Upper lobe of right lung (tissue), 1 donor: Measurements from ENCODE around the gene ZFP3. TPM values are rescaled to one million over a fixed set of nuclear protein-coding genes. Genes with fewer than 3 reads are reported as not detected.
A peak's percentile ranks its signal among the peaks of the same experiment; 100 is the strongest.
"Not testable (repeated sequence)": the region's sequence is repeated elsewhere in the genome, so short reads cannot be mapped to it uniquely, and the experiment has no call there.

Experiments used
- ATAC-seq: fragments of 200-7000 bp; cut with Tn5 transposase; one replicate; pipeline ENCODE4 v1.9.1; 2020; ENCODE audit warnings: mild to moderate bottlenecking, moderate library complexity
- DNase-seq: peaks from one replicate; pipeline ENCODE4 v3.0.0-alpha.2; 2020
- H3K27ac ChIP-seq: fragments of 200-600 bp; one replicate; pipeline ENCODE4 v1.8.0; 2022
- H3K27me3 ChIP-seq: fragments of 200-600 bp; one replicate; pipeline ENCODE4 v1.8.0; 2022; ENCODE audit warnings: mild to moderate bottlenecking
- H3K36me3 ChIP-seq: fragments of 200-600 bp; one replicate; pipeline ENCODE4 v1.8.0; 2022
- H3K4me1 ChIP-seq: fragments of 200-600 bp; one replicate; pipeline ENCODE4 v1.8.0; 2022
- H3K4me3 ChIP-seq: fragments of 200-600 bp; one replicate; pipeline ENCODE4 v1.8.0; 2022; ENCODE audit warnings: mild to moderate bottlenecking
- H3K9me3 ChIP-seq: fragments of 200-600 bp; one replicate; pipeline ENCODE4 v1.8.0; 2022
- CTCF ChIP-seq: fragments of 200-600 bp; IDR thresholded peaks from one replicate; pipeline ENCODE4 v1.8.0; 2022; ENCODE audit warnings: antibody characterized with exemption
- intact Hi-C: fragments of 100-400 bp; cut with DNase I; formaldehyde crosslinking; loops from one replicate; pipeline ENCODE4 v1.11.0; 2022
- total RNA-seq: library from RNA; stranded (reverse); fragmentation: NEBNext Ultra II Directional; extraction: Animal tissue kit (Norgen Biotek cat#: 25700); gene quantifications from one replicate; pipeline ENCODE4 v1.2.1, GENCODE V29; 2021
- donor health status: DM: no; HTN: yes; CAD: no; lungs with severe emphysema.

Gene ZFP3
- total RNA-seq, 1 donor from 2014 or later, result 6.7 TPM

GRCh38 chr17:5065227-5065744 is 13.0 kb upstream of the ZFP3 start:
- H3K27me3 ChIP-seq, result no peaks in the 10 kb centered on the region
- ATAC-seq (no peak), DNase-seq (no peak)
- H3K4me3 ChIP-seq, result no peak overlapping the region
- H3K27ac ChIP-seq, result no peak overlapping the region
- no peaks in the 10 kb centered on the region for H3K36me3 ChIP-seq
- H3K9me3 ChIP-seq, result no peaks in the 10 kb centered on the region
- intact Hi-C loops, result loop anchor here (10.0 kb wide), 2 partner anchors 80 to 160 kb away; partner anchors contain the start of genes CAMTA2 and CHRNE
- H3K4me1 ChIP-seq, result no peaks in the 10 kb centered on the region
- TF ChIP-seq CTCF, result no peak

- H3K27ac ChIP-seq, result no peak overlapping the region
- no peaks in the 10 kb centered on the region for H3K9me3 ChIP-seq
- H3K4me1 ChIP-seq, result no peaks in the 10 kb centered on the region
- intact Hi-C loops, result loop anchor here (10.0 kb wide), 2 partner anchors 83 to 163 kb away; partner anchors contain the start of genes CAMTA2 and CHRNE
- TF ChIP-seq CTCF, result no peak
- no peak overlapping the region for H3K4me3 ChIP-seq
- no peak for ATAC-seq
- H3K27me3 ChIP-seq, result no peaks in the 10 kb centered on the region
- no peaks in the 10 kb centered on the region for H3K36me3 ChIP-seq
- no peak for DNase-seq
Measured at GRCh38 chr17:5068236-5068635, 10.0 kb upstream of the ZFP3 start.

GRCh38 chr17:5069724-5070123 is 8.5 kb upstream of the ZFP3 start:
- no peaks in the 10 kb centered on the region for H3K36me3 ChIP-seq
- H3K4me3 ChIP-seq, result no peak overlapping the region
- no peaks in the 10 kb centered on the region for H3K27me3 ChIP-seq
- no peak overlapping the region for H3K27ac ChIP-seq
- no peaks in the 10 kb centered on the region for H3K9me3 ChIP-seq
- ATAC-seq (no peak), DNase-seq (no peak)
- TF ChIP-seq CTCF, result no peak
- no peaks in the 10 kb centered on the region for H3K4me1 ChIP-seq
- intact Hi-C loops, result loop anchor here (10.0 kb wide), 2 partner anchors 85 to 165 kb away; partner anchors contain the start of genes CAMTA2 and CHRNE

- ATAC-seq, H3K36me3 ChIP-seq, intact Hi-C loops, DNase-seq, H3K27ac ChIP-seq, H3K9me3 ChIP-seq, H3K27me3 ChIP-seq, H3K4me3 ChIP-seq, H3K4me1 ChIP-seq: not testable (repeated sequence)
Measured at GRCh38 chr17:5075472-5075871, 2.8 kb upstream of the ZFP3 start.

DNA sequence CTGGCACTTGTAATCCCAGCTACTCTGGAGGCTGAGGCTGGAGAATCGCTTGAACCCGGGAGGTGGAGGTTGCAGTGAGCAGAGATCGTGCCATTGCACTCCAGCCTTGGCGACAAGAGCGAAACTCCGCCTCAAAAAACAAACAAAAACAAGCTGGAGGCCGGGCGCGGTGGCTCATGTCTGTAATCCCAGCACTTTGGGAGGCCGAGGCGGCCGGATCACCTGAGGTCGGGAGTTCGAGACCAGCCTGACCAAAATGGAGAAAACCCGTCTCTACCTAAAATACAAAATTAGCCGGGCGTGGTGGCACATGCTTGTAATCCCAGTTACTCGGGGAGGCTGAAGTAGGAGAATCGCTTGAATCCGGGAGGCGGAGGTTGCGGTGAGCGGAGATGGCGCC is 992 bp upstream of the ZFP3 start:
- H3K4me1 ChIP-seq, H3K36me3 ChIP-seq, H3K9me3 ChIP-seq, H3K27ac ChIP-seq, ATAC-seq, H3K27me3 ChIP-seq, DNase-seq, intact Hi-C loops: not testable (repeated sequence)
- H3K4me3 ChIP-seq, result peak overlapping the region; percentile 79

DNA sequence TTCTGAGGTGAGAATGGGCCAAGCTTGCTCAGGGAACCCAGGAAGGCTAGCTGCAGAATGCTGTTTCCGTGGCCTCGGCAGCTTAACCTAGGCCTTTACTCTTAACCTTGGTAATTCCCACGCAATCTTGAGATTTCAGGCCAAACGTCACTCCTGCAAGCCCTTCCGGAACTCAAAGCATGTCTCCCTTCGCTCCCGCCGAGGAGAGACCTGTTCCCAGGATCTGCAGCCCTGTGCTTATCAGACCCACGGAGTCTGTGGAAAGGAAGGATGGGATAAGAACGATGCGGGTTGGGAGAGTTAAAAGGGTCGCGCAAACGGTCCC is 524 bp upstream of the ZFP3 start:
- no peaks in the 10 kb centered on the region for H3K36me3 ChIP-seq
- peak overlapping the region; percentile 79 for H3K4me3 ChIP-seq
- intact Hi-C loops, result no loop called here
- TF ChIP-seq CTCF, result no peak
- peak; percentile 15 for ATAC-seq
- DNase-seq, result no peak
- peaks cover 9% of the 10 kb centered on the region for H3K4me1 ChIP-seq
- no peaks in the 10 kb centered on the region for H3K9me3 ChIP-seq
- no peaks in the 10 kb centered on the region for H3K27me3 ChIP-seq
- H3K27ac ChIP-seq, result peak overlapping the region; percentile 84

DNA sequence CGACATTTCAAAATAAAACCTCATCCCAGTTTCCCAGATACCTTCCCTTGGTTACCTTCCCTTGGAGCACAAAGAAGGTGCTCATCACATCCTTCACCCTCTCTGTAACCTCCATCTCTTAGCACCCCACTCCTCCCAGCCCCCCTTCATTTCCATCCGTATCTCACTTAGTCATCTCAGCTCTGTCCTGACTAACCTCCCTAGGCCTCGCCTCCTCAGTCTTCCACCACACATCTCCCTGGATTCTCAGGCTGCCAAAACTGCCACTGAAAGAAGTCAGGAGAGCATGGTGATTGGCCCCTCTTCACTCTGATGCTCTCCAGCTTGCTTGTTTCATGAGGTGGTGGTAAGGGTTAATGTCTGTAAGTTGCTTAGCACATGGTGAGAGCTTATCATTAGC is 2.3 kb downstream of the ZFP3 start:
- no peaks in the 10 kb centered on the region for H3K27me3 ChIP-seq
- intact Hi-C loops, result no loop called here
- ATAC-seq (no peak), DNase-seq (no peak)
- H3K4me1 ChIP-seq, result peaks cover 9% of the 10 kb centered on the region
- H3K27ac ChIP-seq, result no peak overlapping the region
- no peaks in the 10 kb centered on the region for H3K36me3 ChIP-seq
- no peaks in the 10 kb centered on the region for H3K9me3 ChIP-seq
- TF ChIP-seq CTCF, result no peak
- no peak overlapping the region for H3K4me3 ChIP-seq
